NCI-H526 (cell line): Measurements from ENCODE around the gene GNG7.
"Not testable (repeated sequence)": the region's sequence is repeated elsewhere in the genome, so short reads cannot be mapped to it uniquely, and the experiment has no call there.

ENCODE experiments used
- DNase-seq, 2 experiments: peaks; one replicate each; lab custom pipeline; 2025; lab: John Stamatoyannopoulos, UW

GNG7 gene

GRCh38 chr19:2713170-2713569 is 10.7 kb upstream of the GNG7 start:
- not testable (repeated sequence) for DNase-seq

- DNase-seq, result no peak
Measured at GRCh38 chr19:2711875-2712205, 9.3 kb upstream of the GNG7 start.

- no peak for DNase-seq
Measured at GRCh38 chr19:2711172-2711874, 8.8 kb upstream of the GNG7 start.

- no peak for DNase-seq
Measured at GRCh38 chr19:2706251-2706650, 3.8 kb upstream of the GNG7 start.

- no peak for DNase-seq
Measured at GRCh38 chr19:2703691-2704216, 1.3 kb upstream of the GNG7 start.

GRCh38 chr19:2703077-2703437 is 563 bp upstream of the GNG7 start:
- no peak for DNase-seq

GRCh38 chr19:2701361-2702169 is 929 bp downstream of the GNG7 start:
- DNase-seq, result no peak

- no peak for DNase-seq
Measured at GRCh38 chr19:2700660-2701360, 1.7 kb downstream of the GNG7 start.

- DNase-seq, result no peak
Measured at GRCh38 chr19:2699413-2700140, 2.9 kb downstream of the GNG7 start.

- no peak for DNase-seq
Measured at GRCh38 chr19:2694196-2694595, 8.3 kb downstream of the GNG7 start.

- no peak for DNase-seq
Measured at GRCh38 chr19:2693492-2694160, 8.9 kb downstream of the GNG7 start.

- no peak for DNase-seq
Measured at GRCh38 chr19:2691951-2692350, 10.5 kb downstream of the GNG7 start.

GRCh38 chr19:2690856-2691255 is 11.6 kb downstream of the GNG7 start:
- no peak for DNase-seq

GRCh38 chr19:2686360-2686759 is 16.1 kb downstream of the GNG7 start:
- DNase-seq, result no peak

- no peak for DNase-seq
Measured at GRCh38 chr19:2685204-2685704, 17.2 kb downstream of the GNG7 start.

GRCh38 chr19:2683430-2684003 is 19.0 kb downstream of the GNG7 start:
- DNase-seq, result no peak

GRCh38 chr19:2680808-2681207 is 21.7 kb downstream of the GNG7 start:
- no peak for DNase-seq

GRCh38 chr19:2679439-2679838 is 23.1 kb downstream of the GNG7 start:
- DNase-seq, result no peak

- DNase-seq, result not testable (repeated sequence)
Measured at GRCh38 chr19:2678948-2679347, 23.5 kb downstream of the GNG7 start.

- DNase-seq, result no peak
Measured at GRCh38 chr19:2678044-2678671, 24.3 kb downstream of the GNG7 start.

- DNase-seq, result no peak
Measured at GRCh38 chr19:2676823-2677222, 25.7 kb downstream of the GNG7 start.
